Mesodermal cell (in vitro differentiated cells): Measurements from ENCODE around the gene SLC10A7.

ENCODE experiments used
- H3K27ac ChIP-seq: 2 replicates; pipeline ENCODE4 v1.7.0; 2013; ENCODE audit warnings: mild to moderate bottlenecking, low read depth, low read length, moderate library complexity; ENCODE audit not compliant: severe bottlenecking
- H3K36me3 ChIP-seq: 2 replicates; pipeline ENCODE4 v1.7.1; 2013; ENCODE audit warnings: mild to moderate bottlenecking, low read length, moderate library complexity; ENCODE audit not compliant: control insufficient read depth, insufficient read depth
- H3K4me1 ChIP-seq: one replicate; pipeline ENCODE4 v1.7.1; 2013; ENCODE audit warnings: mild to moderate bottlenecking, low read length; ENCODE audit not compliant: insufficient read depth, control insufficient read depth, poor library complexity, severe bottlenecking
- H3K4me3 ChIP-seq: 2 replicates; pipeline ENCODE4 v1.7.0; 2013; ENCODE audit warnings: low read length, control low read depth, mild to moderate bottlenecking; ENCODE audit not compliant: insufficient read depth, poor library complexity, severe bottlenecking; ENCODE audit errors: extremely low read depth
- H3K9me3 ChIP-seq: 2 replicates; pipeline ENCODE4 v1.7.1; 2013; ENCODE audit warnings: mild to moderate bottlenecking, low read length, moderate library complexity; ENCODE audit not compliant: control insufficient read depth
- WGBS, 2 experiments: methylation state at CpG; one replicate each; pipeline ENCODE4 v1.1.5; 2013; ENCODE audit warnings: missing lambda C conversion rate in 2 of 2; ENCODE audit not compliant: insufficient coverage in 2 of 2; 5-methylcytosine and 5-hydroxymethylcytosine counted together

SLC10A7 gene

GRCh38 chr4:146335763-146336409, 185.9 kb downstream of the SLC10A7 start:
- Histone ChIP-seq H3K36me3 (no peaks in the 10 kb centered on the region), H3K4me1 (peaks cover 2% of the 10 kb centered on the region), H3K4me3 (no peak overlapping the region), H3K9me3 (no peaks in the 10 kb centered on the region), H3K27ac (no peak overlapping the region)
- WGBS, 2 experiments, result 86% methylated on average over 1 of the region's 3 CpGs; no CpG with 5 or more reads in 1 of the 2 experiments

- H3K27ac ChIP-seq, result no peak overlapping the region
Observed at GRCh38 chr4:146334862-146335449, 186.8 kb downstream of the SLC10A7 start.

GRCh38 chr4:146333895-146334262, 187.9 kb downstream of the SLC10A7 start:
- Histone ChIP-seq H3K36me3 (no peaks in the 10 kb centered on the region), H3K4me1 (peaks cover 8% of the 10 kb centered on the region), H3K9me3 (no peaks in the 10 kb centered on the region), H3K4me3 (no peak overlapping the region), H3K27ac (no peak overlapping the region)
- WGBS, 2 experiments, result 81 to 96% methylated on average over 2 of the region's 2 CpGs

More at GRCh38 chr4:146334862-146335449, 186.8 kb downstream of the SLC10A7 start:
- Histone ChIP-seq H3K36me3 (no peaks in the 10 kb centered on the region), H3K9me3 (no peaks in the 10 kb centered on the region), H3K4me3 (no peak overlapping the region), H3K4me1 (peaks cover 5% of the 10 kb centered on the region)
- WGBS, 2 experiments, result 88 to 90% methylated on average over 4 of the region's 4 CpGs

- Histone ChIP-seq H3K4me3 (no peak overlapping the region), H3K9me3 (no peaks in the 10 kb centered on the region), H3K27ac (no peak overlapping the region), H3K36me3 (no peaks in the 10 kb centered on the region), H3K4me1 (peaks cover 8% of the 10 kb centered on the region)
- WGBS, 2 experiments, result 71 to 81% methylated on average over 2 to 3 of the region's 4 CpGs
Observed at GRCh38 chr4:146333187-146333894, 188.4 kb downstream of the SLC10A7 start.

GRCh38 chr4:146330392-146330791, 191.3 kb downstream of the SLC10A7 start:
- Histone ChIP-seq H3K9me3 (no peaks in the 10 kb centered on the region), H3K4me3 (no peak overlapping the region), H3K27ac (no peak overlapping the region), H3K4me1 (peaks cover 8% of the 10 kb centered on the region), H3K36me3 (no peaks in the 10 kb centered on the region)
- 100% methylated on average over 1 of the region's 4 CpGs for WGBS, 2 experiments

GRCh38 chr4:146329050-146329716, 192.6 kb downstream of the SLC10A7 start:
- H3K4me3 ChIP-seq, result no peak overlapping the region
- H3K36me3 ChIP-seq, result no peaks in the 10 kb centered on the region
- H3K4me1 ChIP-seq, result peaks cover 8% of the 10 kb centered on the region
- no peaks in the 10 kb centered on the region for H3K9me3 ChIP-seq
- H3K27ac ChIP-seq, result no peak overlapping the region

- no peak overlapping the region for H3K4me3 ChIP-seq
- H3K9me3 ChIP-seq, result no peaks in the 10 kb centered on the region
- H3K4me1 ChIP-seq, result peaks cover 8% of the 10 kb centered on the region
- WGBS, 2 experiments, result 84 to 100% methylated on average over 3 of the region's 6 CpGs
- H3K27ac ChIP-seq, result no peak overlapping the region
- H3K36me3 ChIP-seq, result no peaks in the 10 kb centered on the region
Observed at GRCh38 chr4:146327859-146328650, 193.7 kb downstream of the SLC10A7 start.

- H3K4me1 ChIP-seq, result no peaks in the 10 kb centered on the region
- no peak overlapping the region for H3K27ac ChIP-seq
- H3K9me3 ChIP-seq, result no peaks in the 10 kb centered on the region
- H3K4me3 ChIP-seq, result no peak overlapping the region
- no peaks in the 10 kb centered on the region for H3K36me3 ChIP-seq
Observed at GRCh38 chr4:146318894-146319293, 202.8 kb downstream of the SLC10A7 start.

GRCh38 chr4:146317783-146318182, 204.0 kb downstream of the SLC10A7 start:
- 82 to 100% methylated on average over 1 of the region's 1 CpG for WGBS, 2 experiments
- no peak overlapping the region for H3K27ac ChIP-seq

GRCh38 chr4:146315184-146315583, 206.6 kb downstream of the SLC10A7 start:
- Histone ChIP-seq H3K4me3 (no peak overlapping the region), H3K4me1 (peaks cover 10% of the 10 kb centered on the region)
- WGBS, 2 experiments, result 86% methylated on average over 1 of the region's 1 CpG; no CpG with 5 or more reads in 1 of the 2 experiments

More at GRCh38 chr4:146317783-146318182, 204.0 kb downstream of the SLC10A7 start:
- H3K9me3 ChIP-seq, result no peaks in the 10 kb centered on the region
- H3K36me3 ChIP-seq, result no peaks in the 10 kb centered on the region
- no peak overlapping the region for H3K4me3 ChIP-seq
- no peaks in the 10 kb centered on the region for H3K4me1 ChIP-seq

More at GRCh38 chr4:146315184-146315583, 206.6 kb downstream of the SLC10A7 start:
- Histone ChIP-seq H3K36me3 (no peaks in the 10 kb centered on the region), H3K9me3 (no peaks in the 10 kb centered on the region), H3K27ac (no peak overlapping the region)
